ENCODE data around the gene ITGB2.

The ITGB2 gene

GRCh38 chr21:44862869-44863685 is 57.6 kb downstream of the ITGB2 start:
- H3K79me2 ChIP-seq (ENCODE audit: insufficient read depth, low read length): peaks cover 98% of the 10 kb centered on the region
- H2AFZ ChIP-seq (ENCODE audit: low read length): no peak overlapping the region
- no peaks in the 10 kb centered on the region for H3K9me2 ChIP-seq (replicated peaks; ENCODE audit: low read depth, low read length)
- no peaks in the 10 kb centered on the region for H3K9me3 ChIP-seq (ENCODE audit: insufficient read depth, low read depth, low read length)
- H3K36me3 ChIP-seq (ENCODE audit: insufficient read depth, low read length): peaks cover 80% of the 10 kb centered on the region
- H4K20me1 ChIP-seq (ENCODE audit: insufficient read depth, low read length, poor library complexity, severe bottlenecking): peaks cover 73% of the 10 kb centered on the region
- H3K4me3 ChIP-seq (ENCODE audit: low read length, poor library complexity, severe bottlenecking): no peak overlapping the region
- no peak overlapping the region for H3K9ac ChIP-seq (ENCODE audit: low read depth, low read length, poor library complexity, severe bottlenecking)
- peaks cover 30% of the 10 kb centered on the region for H3K4me1 ChIP-seq (ENCODE audit: insufficient read depth, low read length, poor library complexity, severe bottlenecking)
- H3K27me3 ChIP-seq (ENCODE audit: insufficient read depth, low read length, poor library complexity, severe bottlenecking): no peaks in the 10 kb centered on the region
- no peak overlapping the region for H3K4me2 ChIP-seq (ENCODE audit: low read depth, low read length, poor library complexity, severe bottlenecking)
- TF ChIP-seq, protein P1, sequence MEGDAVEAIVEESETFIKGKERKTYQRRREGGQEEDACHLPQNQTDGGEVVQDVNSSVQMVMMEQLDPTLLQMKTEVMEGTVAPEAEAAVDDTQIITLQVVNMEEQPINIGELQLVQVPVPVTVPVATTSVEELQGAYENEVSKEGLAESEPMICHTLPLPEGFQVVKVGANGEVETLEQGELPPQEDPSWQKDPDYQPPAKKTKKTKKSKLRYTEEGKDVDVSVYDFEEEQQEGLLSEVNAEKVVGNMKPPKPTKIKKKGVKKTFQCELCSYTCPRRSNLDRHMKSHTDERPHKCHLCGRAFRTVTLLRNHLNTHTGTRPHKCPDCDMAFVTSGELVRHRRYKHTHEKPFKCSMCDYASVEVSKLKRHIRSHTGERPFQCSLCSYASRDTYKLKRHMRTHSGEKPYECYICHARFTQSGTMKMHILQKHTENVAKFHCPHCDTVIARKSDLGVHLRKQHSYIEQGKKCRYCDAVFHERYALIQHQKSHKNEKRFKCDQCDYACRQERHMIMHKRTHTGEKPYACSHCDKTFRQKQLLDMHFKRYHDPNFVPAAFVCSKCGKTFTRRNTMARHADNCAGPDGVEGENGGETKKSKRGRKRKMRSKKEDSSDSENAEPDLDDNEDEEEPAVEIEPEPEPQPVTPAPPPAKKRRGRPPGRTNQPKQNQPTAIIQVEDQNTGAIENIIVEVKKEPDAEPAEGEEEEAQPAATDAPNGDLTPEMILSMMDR (conservative IDR thresholded peaks at IDR 0.05; ENCODE audit: low read length): no peak
- TF ChIP-seq EZH2phosphoT487 (IDR thresholded peaks at IDR 0.05; ENCODE audit: borderline replicate concordance): no peak
- H3F3A ChIP-seq (ENCODE audit: low read depth): no peaks in the 10 kb centered on the region

GRCh38 chr21:44858791-44859190 is 61.9 kb downstream of the ITGB2 start:
- Histone ChIP-seq H3K4me2 (ENCODE audit: low read depth, low read length, poor library complexity, severe bottlenecking) (no peak overlapping the region), H3K79me2 (ENCODE audit: insufficient read depth, low read length) (peaks cover 92% of the 10 kb centered on the region), H3K9me3 (ENCODE audit: insufficient read depth, low read depth, low read length) (no peaks in the 10 kb centered on the region), H4K20me1 (ENCODE audit: insufficient read depth, low read length, poor library complexity, severe bottlenecking) (peaks cover 63% of the 10 kb centered on the region), H3K4me3 (ENCODE audit: low read length, poor library complexity, severe bottlenecking) (no peak overlapping the region), H3K4me1 (ENCODE audit: insufficient read depth, low read length, poor library complexity, severe bottlenecking) (no peaks in the 10 kb centered on the region), H3K9ac (ENCODE audit: low read depth, low read length, poor library complexity, severe bottlenecking) (no peak overlapping the region), H3K9me2 (replicated peaks; ENCODE audit: low read depth, low read length) (no peaks in the 10 kb centered on the region), H3K27me3 (ENCODE audit: insufficient read depth, low read length, poor library complexity, severe bottlenecking) (no peaks in the 10 kb centered on the region), H2AFZ (ENCODE audit: low read length) (no peak overlapping the region), H3F3A (ENCODE audit: low read depth) (no peaks in the 10 kb centered on the region), H3K36me3 (ENCODE audit: insufficient read depth, low read length) (peaks cover 96% of the 10 kb centered on the region; the same call in 1 of the 2 replicates)
- no peak for TF ChIP-seq EZH2phosphoT487 (IDR thresholded peaks at IDR 0.05; ENCODE audit: borderline replicate concordance)
- TF ChIP-seq, protein P1 (conservative IDR thresholded peaks at IDR 0.05; ENCODE audit: low read length): no peak

GRCh38 chr21:44858291-44858690 is 62.4 kb downstream of the ITGB2 start:
- peaks cover 92% of the 10 kb centered on the region for H3K79me2 ChIP-seq (ENCODE audit: insufficient read depth, low read length)
- peaks cover 95% of the 10 kb centered on the region; the same call in 1 of the 2 replicates for H3K36me3 ChIP-seq (ENCODE audit: insufficient read depth, low read length)
- H3K9me3 ChIP-seq (ENCODE audit: insufficient read depth, low read depth, low read length): no peaks in the 10 kb centered on the region
- H3K4me1 ChIP-seq (ENCODE audit: insufficient read depth, low read length, poor library complexity, severe bottlenecking): no peaks in the 10 kb centered on the region
- no peaks in the 10 kb centered on the region for H3K9me2 ChIP-seq (replicated peaks; ENCODE audit: low read depth, low read length)
- H4K20me1 ChIP-seq (ENCODE audit: insufficient read depth, low read length, poor library complexity, severe bottlenecking): peaks cover 59% of the 10 kb centered on the region
- H3K9ac ChIP-seq (ENCODE audit: low read depth, low read length, poor library complexity, severe bottlenecking): no peak overlapping the region
- no peak overlapping the region for H3K4me3 ChIP-seq (ENCODE audit: low read length, poor library complexity, severe bottlenecking)
- H3K4me2 ChIP-seq (ENCODE audit: low read depth, low read length, poor library complexity, severe bottlenecking): no peak overlapping the region
- no peaks in the 10 kb centered on the region for H3K27me3 ChIP-seq (ENCODE audit: insufficient read depth, low read length, poor library complexity, severe bottlenecking)
- no peak overlapping the region for H2AFZ ChIP-seq (ENCODE audit: low read length)
- no peaks in the 10 kb centered on the region for H3F3A ChIP-seq (ENCODE audit: low read depth)
- no peak for TF ChIP-seq EZH2phosphoT487 (IDR thresholded peaks at IDR 0.05; ENCODE audit: borderline replicate concordance)
- TF ChIP-seq, protein P1 (conservative IDR thresholded peaks at IDR 0.05; ENCODE audit: low read length): no peak

Measured in Loucy (cell line).